Measurements from ENCODE around the gene MKS1.

GRCh38 chr17:58184986-58185761, 33.9 kb downstream of the MKS1 start:
- TF ChIP-seq EGR1 (IDR thresholded peaks at IDR 0.05; ENCODE audit: low read depth) = no peak
- TF ChIP-seq POLR2A (IDR thresholded peaks at IDR 0.05; ENCODE audit: borderline replicate concordance, extremely low read depth, insufficient read depth, insufficient read length) = no peak
- TF ChIP-seq POLR2AphosphoS5 (IDR thresholded peaks at IDR 0.05; ENCODE audit: low read depth, low read length) = no peak
- no peak for TF ChIP-seq CTCF (IDR thresholded peaks at IDR 0.05 in 2 of 3, conservative IDR thresholded peaks at IDR 0.05 in 1 of 3; ENCODE audit: borderline replicate concordance in 1 of 3, insufficient read depth in 1 of 3, low read depth in 2 of 3, low read length in 2 of 3)
- no peak for TF ChIP-seq RAD21 (IDR thresholded peaks at IDR 0.05; ENCODE audit: low read depth)

Data from HCT116 (cell line).